Natural killer cell (primary cell): ENCODE results near the gene LINGO1. TPM values are rescaled to one million over a fixed set of nuclear protein-coding genes. Genes with fewer than 3 reads are reported as not detected.

Experiments
- ATAC-seq, 3 donors: fragments of 150-1000 bp in 2 of 3; fragments of 200-7000 bp in 1 of 3; cut with Tn5 transposase; 1 replicate in 1 of 3; 2 replicates in 2 of 3; pipeline ENCODE4 v1.10.0; 2021; ENCODE audit warnings: mild to moderate bottlenecking in 2 of 3, moderate library complexity in 2 of 3
- DNase-seq, 2 donors: peaks; one replicate each; pipeline versions ENCODE4 v3.0.0 to v3.0.0-alpha.2; 2013 to 2021; ENCODE audit warnings: mixed read lengths in 1 of 2
- H3K27ac ChIP-seq: one replicate; pipeline ENCODE4 v1.5.1; 2013; ENCODE audit warnings: mild to moderate bottlenecking, low read length
- H3K27me3 ChIP-seq: one replicate; pipeline ENCODE4 v1.6.1; 2013; ENCODE audit warnings: low read length; ENCODE audit not compliant: control insufficient read depth, insufficient read depth
- H3K36me3 ChIP-seq: one replicate; pipeline ENCODE4 v1.6.1; 2013; ENCODE audit warnings: low read length; ENCODE audit not compliant: control insufficient read depth, insufficient read depth
- H3K4me1 ChIP-seq: one replicate; pipeline ENCODE4 v1.6.1; 2013; ENCODE audit warnings: low read length; ENCODE audit not compliant: control insufficient read depth, insufficient read depth
- H3K4me3 ChIP-seq: one replicate; pipeline ENCODE4 v1.5.1; 2013; ENCODE audit warnings: low read length
- H3K9me3 ChIP-seq: one replicate; pipeline ENCODE4 v1.6.1; 2013; ENCODE audit warnings: low read length; ENCODE audit not compliant: control insufficient read depth, insufficient read depth
- H3K27ac Mint-ChIP-seq, 2 donors: one replicate each; pipeline ENCODE4 v1.8.0; 2022; ENCODE audit warnings: mild to moderate bottlenecking in 2 of 2, mixed read lengths in 2 of 2, moderate library complexity in 1 of 2
- H3K27me3 Mint-ChIP-seq, 2 donors: one replicate each; pipeline ENCODE4 v1.8.0; 2022; ENCODE audit warnings: low read depth in 2 of 2, mixed read lengths in 2 of 2
- H3K36me3 Mint-ChIP-seq: one replicate; pipeline ENCODE4 v1.8.0; 2022; ENCODE audit warnings: mixed read lengths
- H3K4me1 Mint-ChIP-seq, 2 donors: one replicate each; pipeline ENCODE4 v1.8.0; 2022; ENCODE audit warnings: mixed read lengths in 2 of 2
- H3K4me3 Mint-ChIP-seq: one replicate; pipeline ENCODE4 v1.8.0; 2022; ENCODE audit warnings: mild to moderate bottlenecking, moderate library complexity, mixed read lengths
- H3K9me3 Mint-ChIP-seq, 2 donors: one replicate each; pipeline ENCODE4 v1.8.0; 2022; ENCODE audit warnings: mixed read lengths in 2 of 2
- CTCF ChIP-seq: fragments of 200-600 bp; IDR thresholded peaks from one replicate; pipeline ENCODE4 v1.8.0; 2022; ENCODE audit warnings: antibody characterized with exemption
- WGBS: methylation state at CpG from one replicate; pipeline ENCODE4 v1.1.7; 2013; ENCODE audit warnings: missing lambda C conversion rate; ENCODE audit not compliant: insufficient coverage; 5-methylcytosine and 5-hydroxymethylcytosine counted together
- intact Hi-C: fragments of 100-400 bp; cut with micrococcal nuclease; formaldehyde crosslinking; loops from one replicate; pipeline ENCODE4 v1.14.2; 2022
- total RNA-seq, 4 donors: library from RNA; stranded (reverse); fragments of 120-200 nt in 1 of 4; gene quantifications; one replicate each; pipeline versions ENCODE4 v1.2.3 to v1.2.4, GENCODE V29; 2013 to 2022

Gene LINGO1
- total RNA-seq, 3 donors from 2014 or later (not counting 1 experiment from before 2014, with no cell fraction given) = not detected

GRCh38 chr15:77625376-77625775, 7.3 kb downstream of the LINGO1 start:
- H3K27me3 Mint-ChIP-seq = peaks cover 19 to 23% of the 10 kb centered on the region in 2 donors
- 94% methylated on average over 3 of the region's 3 CpGs for WGBS
- TF ChIP-seq CTCF = no peak
- Histone ChIP-seq H3K4me3 (no peak overlapping the region), H3K9me3 (no peaks in the 10 kb centered on the region), H3K36me3 (no peaks in the 10 kb centered on the region), H3K4me1 (no peaks in the 10 kb centered on the region), H3K27me3 (peaks cover 2% of the 10 kb centered on the region), H3K27ac (no peak overlapping the region)
- H3K4me1 Mint-ChIP-seq = no peaks in the 10 kb centered on the region
- intact Hi-C loops = no loop called here
- DNase-seq (no peak), ATAC-seq (no peak)
- no peak overlapping the region for H3K4me3 Mint-ChIP-seq
- H3K27ac Mint-ChIP-seq = no peak overlapping the region
- H3K36me3 Mint-ChIP-seq = no peaks in the 10 kb centered on the region
- no peaks in the 10 kb centered on the region for H3K9me3 Mint-ChIP-seq

GRCh38 chr15:77624868-77625267, 7.8 kb downstream of the LINGO1 start:
- H3K9me3 Mint-ChIP-seq = no peaks in the 10 kb centered on the region
- peaks cover 1% of the 10 kb centered on the region for H3K27me3 ChIP-seq
- H3K4me1 Mint-ChIP-seq = no peaks in the 10 kb centered on the region
- no peak overlapping the region for H3K27ac ChIP-seq
- intact Hi-C loops = no loop called here
- 68% methylated on average over 7 of the region's 7 CpGs for WGBS
- no peak overlapping the region for H3K27ac Mint-ChIP-seq
- H3K27me3 Mint-ChIP-seq = peaks cover 14 to 23% of the 10 kb centered on the region in 2 donors
- ATAC-seq = no peak
- no peaks in the 10 kb centered on the region for H3K9me3 ChIP-seq
- H3K4me3 ChIP-seq = no peak overlapping the region
- no peaks in the 10 kb centered on the region for H3K4me1 ChIP-seq
- no peak for DNase-seq
- H3K36me3 ChIP-seq = no peaks in the 10 kb centered on the region
- TF ChIP-seq CTCF = no peak
- no peak overlapping the region for H3K4me3 Mint-ChIP-seq
- no peaks in the 10 kb centered on the region for H3K36me3 Mint-ChIP-seq

GRCh38 chr15:77623755-77624524, 8.8 kb downstream of the LINGO1 start:
- Mint-ChIP-seq H3K9me3 (no peaks in the 10 kb centered on the region), H3K27ac (no peak overlapping the region), H3K4me3 (no peak overlapping the region), H3K27me3 (peaks cover 5 to 14% of the 10 kb centered on the region in 2 donors), H3K4me1 (no peaks in the 10 kb centered on the region), H3K36me3 (no peaks in the 10 kb centered on the region)
- WGBS = 81% methylated on average over 11 of the region's 11 CpGs
- Histone ChIP-seq H3K4me1 (no peaks in the 10 kb centered on the region), H3K9me3 (no peaks in the 10 kb centered on the region), H3K27me3 (no peaks in the 10 kb centered on the region), H3K36me3 (no peaks in the 10 kb centered on the region), H3K27ac (no peak overlapping the region), H3K4me3 (no peak overlapping the region)
- ATAC-seq = peak in 1 of 3 donors; percentile 15
- no peak for DNase-seq
- TF ChIP-seq CTCF = no peak
- intact Hi-C loops = no loop called here
